EL (cell line): Measurements from ENCODE around the gene NBAS.
A peak's percentile ranks its signal among the peaks of the same experiment; 100 is the strongest.
"Not testable (repeated sequence)": the region's sequence is repeated elsewhere in the genome, so short reads cannot be mapped to it uniquely, and the experiment has no call there.

Experiments
- DNase-seq: peaks from one replicate; pipeline ENCODE4 v3.0.0-alpha.2; 2016

Gene NBAS

GRCh38 chr2:15298770-15299169 is 262.4 kb downstream of the NBAS start:
- no peak for DNase-seq

- DNase-seq = no peak
These were observed 267.7 kb downstream of the NBAS start for GRCh38 chr2:15293262-15293937.

- no peak for DNase-seq
These were observed 273.5 kb downstream of the NBAS start for GRCh38 chr2:15287447-15288184.

- DNase-seq = no peak
These were observed 276.5 kb downstream of the NBAS start for GRCh38 chr2:15284614-15285013.

GRCh38 chr2:15281681-15282080 is 279.5 kb downstream of the NBAS start:
- DNase-seq = no peak

GRCh38 chr2:15279201-15279876 is 281.8 kb downstream of the NBAS start:
- no peak for DNase-seq

- DNase-seq = no peak
These were observed 282.8 kb downstream of the NBAS start for GRCh38 chr2:15278296-15278695.

- no peak for DNase-seq
These were observed 285.8 kb downstream of the NBAS start for GRCh38 chr2:15275346-15275745.

- no peak for DNase-seq
These were observed 287.7 kb downstream of the NBAS start for GRCh38 chr2:15273452-15273851.

- no peak for DNase-seq
These were observed 288.2 kb downstream of the NBAS start for GRCh38 chr2:15272942-15273341.

- DNase-seq = peak; percentile 8
These were observed 289.1 kb downstream of the NBAS start for GRCh38 chr2:15271941-15272542.

GRCh38 chr2:15271276-15271675 is 289.9 kb downstream of the NBAS start:
- DNase-seq = no peak

- no peak for DNase-seq
These were observed 292.1 kb downstream of the NBAS start for GRCh38 chr2:15269043-15269442.

GRCh38 chr2:15265889-15266288 is 295.2 kb downstream of the NBAS start:
- DNase-seq = no peak

- no peak for DNase-seq
These were observed 297.0 kb downstream of the NBAS start for GRCh38 chr2:15263976-15264685.

GRCh38 chr2:15262792-15263191 is 298.3 kb downstream of the NBAS start:
- no peak for DNase-seq

- DNase-seq = no peak
These were observed 300.3 kb downstream of the NBAS start for GRCh38 chr2:15260835-15261234.

GRCh38 chr2:15260196-15260595 is 300.9 kb downstream of the NBAS start:
- no peak for DNase-seq

GRCh38 chr2:15259356-15259756 is 301.8 kb downstream of the NBAS start:
- DNase-seq = no peak

- DNase-seq = not testable (repeated sequence)
These were observed 302.7 kb downstream of the NBAS start for GRCh38 chr2:15258385-15258784.

- DNase-seq = no peak
These were observed 307.3 kb downstream of the NBAS start for GRCh38 chr2:15253835-15254286.

GRCh38 chr2:15253247-15253646 is 307.9 kb downstream of the NBAS start:
- DNase-seq = no peak

- no peak for DNase-seq
These were observed 309.4 kb downstream of the NBAS start for GRCh38 chr2:15251753-15252152.
